Esophagus (tissue), 2 donors: ENCODE measurements around the gene FPGS. TPM values are rescaled to one million over a fixed set of nuclear protein-coding genes. Genes with fewer than 3 reads are reported as not detected.
A peak's percentile ranks its signal among the peaks of the same experiment; 100 is the strongest.

Experiments
- H3K27ac ChIP-seq, 2 donors: one replicate each; pipeline ENCODE4 v1.5.1; 2013; ENCODE audit warnings: low read depth in 2 of 2, mild to moderate bottlenecking in 2 of 2, inconsistent platforms in 1 of 2, low read length in 1 of 2, moderate library complexity in 1 of 2
- H3K27me3 ChIP-seq, 2 donors: one replicate each; pipeline ENCODE4 v1.6.1; 2013; ENCODE audit warnings: low read length in 2 of 2, control low read depth in 1 of 2, mild to moderate bottlenecking in 1 of 2; ENCODE audit not compliant: insufficient read depth in 2 of 2, control insufficient read depth in 1 of 2
- H3K36me3 ChIP-seq, 2 donors: one replicate each; pipeline ENCODE4 v1.6.1; 2013; ENCODE audit warnings: low read length in 1 of 2; ENCODE audit not compliant: control insufficient read depth in 2 of 2, insufficient read depth in 2 of 2
- H3K4me1 ChIP-seq, 2 donors: one replicate each; pipeline ENCODE4 v1.6.1; 2013; ENCODE audit warnings: low read length in 1 of 2; ENCODE audit not compliant: control insufficient read depth in 2 of 2, insufficient read depth in 2 of 2
- H3K4me3 ChIP-seq, 2 donors: one replicate each; pipeline ENCODE4 v1.5.1; 2013; ENCODE audit warnings: low read length in 2 of 2, mild to moderate bottlenecking in 2 of 2, low read depth in 1 of 2, moderate library complexity in 1 of 2
- H3K9me3 ChIP-seq, 2 donors: one replicate each; pipeline ENCODE4 v1.6.1; 2013; ENCODE audit warnings: mild to moderate bottlenecking in 2 of 2, low read depth in 1 of 2, low read length in 1 of 2, moderate library complexity in 1 of 2; ENCODE audit not compliant: control insufficient read depth in 2 of 2, insufficient read depth in 1 of 2
- WGBS, 2 donors: extraction: QIAGEN DNeasy Blood & Tissue Kit; methylation state at CpG; one replicate each; pipeline ENCODE4 v1.1.7; 2013; 5-methylcytosine and 5-hydroxymethylcytosine counted together
- polyA plus RNA-seq, 2 donors: library from polyadenylated mRNA; stranded (reverse); fragments of 200-250 nt; gene quantifications; one replicate each; pipeline ENCODE4 v1.2.3, GENCODE V29; 2013
- donor health status: healthy with polysubstance abuse.
- donor health status: Bipolar disorder and iron deficiency.

Gene FPGS
- polyA plus RNA-seq, 2 donors, result 28.7 to 31.5 TPM

DNA sequence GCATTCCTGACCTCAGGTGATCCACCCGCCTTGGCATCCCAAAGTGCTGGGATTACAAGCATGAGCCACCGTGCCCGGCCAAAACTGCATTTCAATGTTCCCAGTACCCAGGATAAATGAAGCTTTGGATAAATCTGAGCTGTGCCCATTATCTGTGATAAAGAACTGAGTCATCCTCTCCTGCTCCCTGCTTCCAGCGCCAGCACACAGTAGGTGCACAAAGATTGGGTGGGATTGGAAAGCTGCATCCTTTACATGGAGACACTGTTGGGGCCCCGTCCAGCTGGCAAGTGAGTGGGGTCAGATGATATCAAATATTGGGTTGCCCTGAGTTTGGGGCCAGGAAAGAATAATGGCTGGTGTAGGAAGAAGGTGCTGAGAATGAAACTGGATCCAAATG lies 41.6 kb upstream of the FPGS start:
- no peak overlapping the region for H3K4me3 ChIP-seq
- no peak overlapping the region for H3K27ac ChIP-seq
- H3K27me3 ChIP-seq, result no peaks in the 10 kb centered on the region
- H3K36me3 ChIP-seq, result no peaks in the 10 kb centered on the region
- no peaks in the 10 kb centered on the region for H3K4me1 ChIP-seq
- 78 to 82% methylated on average over 5 of the region's 5 CpGs for WGBS, 2 donors
- H3K9me3 ChIP-seq, result no peaks in the 10 kb centered on the region

DNA sequence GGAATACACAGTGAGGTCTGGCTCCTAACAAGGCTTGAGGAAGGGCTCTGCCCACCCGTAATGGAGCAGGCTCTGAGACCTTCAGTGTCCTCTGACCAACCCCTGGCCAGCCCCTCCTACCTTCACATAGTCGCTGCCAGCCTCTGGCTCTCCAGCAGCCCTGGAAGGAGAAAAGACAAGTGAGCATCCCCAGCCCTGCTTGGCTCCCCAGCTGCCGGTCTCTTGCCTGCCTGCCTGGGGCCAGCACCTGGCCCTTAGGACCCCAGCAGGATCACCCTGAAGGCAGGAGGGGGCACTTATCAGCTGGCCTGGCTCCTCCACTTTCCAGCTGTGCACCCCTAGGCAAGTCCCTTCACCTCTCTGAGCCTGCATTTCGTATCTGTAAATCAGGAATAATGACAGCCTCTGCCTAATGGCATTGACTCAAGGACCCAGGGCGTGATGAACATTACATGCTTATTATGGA lies 41.2 kb upstream of the FPGS start:
- no peak overlapping the region for H3K4me3 ChIP-seq
- H3K27me3 ChIP-seq, result no peaks in the 10 kb centered on the region
- H3K9me3 ChIP-seq, result no peaks in the 10 kb centered on the region
- H3K27ac ChIP-seq, result peak overlapping the region; percentile 11 to 63
- H3K36me3 ChIP-seq, result no peaks in the 10 kb centered on the region
- WGBS, 2 donors, result 60 to 73% methylated on average over 5 of the region's 5 CpGs
- no peaks in the 10 kb centered on the region for H3K4me1 ChIP-seq

DNA sequence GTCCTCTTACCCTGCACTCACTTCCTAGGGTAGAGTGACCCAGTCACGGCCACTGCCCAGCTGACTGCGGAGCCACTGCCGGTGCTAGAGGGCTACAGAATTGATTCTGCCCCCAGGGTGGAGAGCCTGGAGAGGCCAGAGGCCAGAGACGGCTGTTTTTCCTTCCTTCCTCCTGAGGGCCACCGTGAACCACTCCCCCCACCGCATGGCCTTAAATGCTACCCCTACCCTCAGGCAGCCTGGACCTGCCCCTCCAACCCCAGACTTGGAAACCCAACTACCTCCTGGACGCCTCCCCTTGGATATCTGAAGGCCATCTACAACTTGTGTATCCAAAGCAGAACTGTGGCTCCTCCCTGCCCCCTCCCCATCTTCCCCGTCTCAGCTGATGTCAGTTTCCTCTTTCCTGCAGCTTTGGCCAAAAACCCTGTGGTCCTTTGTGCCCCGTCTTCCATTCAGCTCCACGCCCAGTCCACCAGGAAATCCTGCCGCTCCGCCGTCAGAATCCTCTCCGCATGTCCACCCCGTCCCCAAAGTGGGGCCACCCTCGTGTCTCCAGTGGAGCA lies 40.5 kb upstream of the FPGS start:
- Histone ChIP-seq H3K27ac (peak overlapping the region; percentile 63 to 70), H3K27me3 (no peaks in the 10 kb centered on the region), H3K4me3 (no peak overlapping the region), H3K36me3 (no peaks in the 10 kb centered on the region), H3K9me3 (no peaks in the 10 kb centered on the region), H3K4me1 (no peaks in the 10 kb centered on the region)
- 46 to 55% methylated on average over 16 of the region's 16 CpGs for WGBS, 2 donors

DNA sequence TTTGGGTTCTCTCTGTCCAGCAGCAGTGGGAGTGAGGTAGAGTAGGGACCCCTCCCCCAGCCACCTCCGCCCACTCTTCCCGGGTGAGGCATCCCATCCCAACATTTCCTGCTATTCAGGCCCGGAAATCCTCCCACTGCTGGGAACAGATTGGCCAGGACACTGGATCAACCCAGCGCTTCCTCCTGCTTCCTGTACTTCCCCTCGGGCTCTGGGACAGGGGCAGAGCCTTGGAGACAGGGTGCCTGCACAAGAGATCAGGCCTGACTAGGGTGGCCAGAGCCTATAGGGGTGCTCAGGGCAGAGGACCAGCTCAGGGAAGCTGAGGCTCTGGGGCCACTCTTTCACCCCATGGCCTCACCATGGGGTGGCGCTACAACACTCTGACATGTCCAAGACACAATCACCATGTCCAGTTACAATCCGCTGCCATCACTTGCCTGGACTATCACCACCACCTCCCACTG lies 38.7 kb upstream of the FPGS start:
- 46 to 57% methylated on average over 7 of the region's 7 CpGs for WGBS, 2 donors

DNA sequence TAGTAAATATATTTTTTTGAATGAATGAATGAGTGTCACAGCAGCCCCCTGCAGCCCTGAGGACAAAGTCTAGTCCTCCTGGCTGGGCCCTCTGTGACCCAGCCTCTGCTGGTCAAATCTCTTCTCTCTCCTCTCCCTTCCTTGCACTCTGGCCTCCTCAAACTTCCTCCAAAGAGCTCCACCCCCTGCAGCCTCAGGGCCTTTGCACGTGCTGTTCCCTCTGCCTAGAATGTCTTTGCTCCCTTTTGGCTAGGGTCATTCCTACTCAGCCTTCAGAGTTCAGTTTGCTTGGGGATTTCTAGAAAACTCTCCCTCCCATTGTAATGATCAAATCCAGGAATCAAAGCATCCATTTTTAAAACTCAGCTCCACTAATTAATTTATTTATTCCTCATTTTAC lies 37.3 kb upstream of the FPGS start:
- WGBS, 2 donors, result 72 to 94% methylated on average over 1 of the region's 1 CpG
- H3K36me3 ChIP-seq, result no peaks in the 10 kb centered on the region
- H3K4me1 ChIP-seq, result peaks cover 0 to under 1% of the 10 kb centered on the region in 2 donors
- no peak overlapping the region for H3K27ac ChIP-seq
- no peaks in the 10 kb centered on the region for H3K27me3 ChIP-seq
- no peak overlapping the region for H3K4me3 ChIP-seq
- no peaks in the 10 kb centered on the region for H3K9me3 ChIP-seq

More for the DNA sequence above, 38.7 kb upstream of the FPGS start:
- H3K27me3 ChIP-seq, result no peaks in the 10 kb centered on the region
- no peaks in the 10 kb centered on the region for H3K4me1 ChIP-seq
- no peaks in the 10 kb centered on the region for H3K36me3 ChIP-seq
- peak overlapping the region; percentile 27 to 35 for H3K27ac ChIP-seq
- no peaks in the 10 kb centered on the region for H3K9me3 ChIP-seq
- no peak overlapping the region for H3K4me3 ChIP-seq

DNA sequence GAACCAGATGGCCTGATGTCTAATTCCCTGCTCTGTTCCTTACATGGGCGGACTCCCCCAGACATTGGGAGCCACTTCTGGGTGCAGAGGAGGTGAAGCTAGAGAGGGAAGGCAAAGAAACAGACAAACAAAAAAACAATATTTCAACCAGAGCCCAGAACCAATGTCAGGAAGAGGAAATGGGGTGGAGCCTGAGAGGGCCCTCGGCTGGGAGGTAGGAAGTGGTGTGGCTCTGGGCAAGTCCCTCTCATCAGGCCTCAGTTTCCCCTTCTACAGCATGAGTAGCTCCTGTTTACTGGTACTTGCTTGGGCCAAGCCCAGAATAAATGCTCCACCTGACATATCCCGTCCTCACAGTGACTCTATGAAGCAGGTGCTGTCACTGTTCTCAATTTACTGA lies 35.3 kb upstream of the FPGS start:
- Histone ChIP-seq H3K9me3 (no peaks in the 10 kb centered on the region), H3K4me3 (no peak overlapping the region), H3K4me1 (peaks cover 0 to 5% of the 10 kb centered on the region in 2 donors), H3K27me3 (no peaks in the 10 kb centered on the region), H3K36me3 (no peaks in the 10 kb centered on the region), H3K27ac (peak overlapping the region; percentile 51 to 64)
- WGBS, 2 donors, result 58 to 64% methylated on average over 3 of the region's 3 CpGs

DNA sequence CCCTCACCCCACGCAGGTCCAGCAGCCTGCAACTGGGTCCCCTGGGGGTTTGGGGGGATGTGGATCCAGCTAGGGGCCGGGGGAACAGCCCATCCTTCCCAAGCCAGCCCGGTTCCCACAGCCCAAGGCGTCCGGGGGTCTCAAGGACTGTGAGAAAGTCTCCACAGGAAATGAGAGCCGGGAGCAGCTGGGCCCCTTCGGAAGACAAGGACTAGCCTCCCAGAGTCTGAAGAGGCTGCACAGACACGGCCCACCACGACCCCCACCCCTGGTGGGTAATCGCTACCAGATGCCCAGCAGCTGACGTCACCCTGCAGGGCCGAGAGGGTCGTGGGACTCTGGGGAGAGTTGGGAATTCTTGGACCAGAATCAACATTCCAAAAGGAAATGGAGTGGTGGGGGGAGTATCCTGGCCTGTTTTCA lies 34.8 kb upstream of the FPGS start:
- no peaks in the 10 kb centered on the region for H3K9me3 ChIP-seq
- 54 to 57% methylated on average over 13 of the region's 13 CpGs for WGBS, 2 donors
- H3K36me3 ChIP-seq, result no peaks in the 10 kb centered on the region
- peaks cover 0 to 5% of the 10 kb centered on the region in 2 donors for H3K4me1 ChIP-seq
- H3K27ac ChIP-seq, result peak overlapping the region; percentile 51 to 64
- no peak overlapping the region for H3K4me3 ChIP-seq
- H3K27me3 ChIP-seq, result no peaks in the 10 kb centered on the region

DNA sequence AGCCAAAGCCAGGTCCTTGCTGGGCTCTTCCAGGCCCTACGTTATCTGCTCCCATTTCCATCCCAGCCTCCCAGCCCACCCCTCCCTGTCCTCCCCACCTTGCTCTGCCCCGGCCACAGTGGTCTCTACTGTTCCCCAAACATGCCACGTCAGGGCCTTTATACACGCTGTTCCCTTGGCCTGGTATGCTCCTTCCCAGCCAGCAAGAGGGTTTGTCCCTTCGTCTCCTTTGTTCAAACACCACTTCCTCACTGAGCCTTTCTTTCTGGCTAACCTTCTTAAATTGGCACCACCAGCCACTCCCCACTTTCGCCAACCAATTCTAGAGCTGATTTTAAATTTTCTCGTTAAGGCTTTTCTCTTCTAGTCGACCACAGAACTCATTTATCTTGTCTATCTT lies 34.0 kb upstream of the FPGS start:
- Histone ChIP-seq H3K4me1 (peaks cover 0 to 5% of the 10 kb centered on the region in 2 donors), H3K36me3 (no peaks in the 10 kb centered on the region), H3K9me3 (no peaks in the 10 kb centered on the region), H3K27ac (no peak overlapping the region), H3K27me3 (no peaks in the 10 kb centered on the region), H3K4me3 (no peak overlapping the region)
- WGBS, 2 donors, result 69 to 72% methylated on average over 8 of the region's 8 CpGs

DNA sequence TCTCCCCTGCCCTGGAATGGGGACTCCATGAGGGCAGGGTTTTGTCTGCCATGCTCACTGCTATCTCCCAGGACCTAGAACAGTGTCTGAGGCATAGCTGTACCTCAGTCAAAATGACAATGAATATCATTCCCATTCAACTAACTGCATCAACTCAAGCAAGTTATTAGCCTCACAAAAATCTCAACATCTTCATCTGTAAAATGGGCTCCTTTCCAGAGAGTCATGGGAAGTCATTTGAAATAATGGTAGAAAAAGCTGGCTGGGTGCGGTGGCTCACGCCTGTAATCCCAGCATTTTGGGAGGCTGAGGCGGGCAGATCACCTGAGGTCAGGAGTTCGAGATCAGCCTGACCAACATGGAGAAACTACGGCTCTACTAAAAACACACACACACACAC lies 33.6 kb upstream of the FPGS start:
- no peak overlapping the region for H3K4me3 ChIP-seq
- no peaks in the 10 kb centered on the region for H3K27me3 ChIP-seq
- peaks cover 0 to 5% of the 10 kb centered on the region in 2 donors for H3K4me1 ChIP-seq
- no peaks in the 10 kb centered on the region for H3K9me3 ChIP-seq
- H3K27ac ChIP-seq, result no peak overlapping the region
- H3K36me3 ChIP-seq, result no peaks in the 10 kb centered on the region
- WGBS, 2 donors, result 89 to 95% methylated on average over 5 of the region's 5 CpGs

DNA sequence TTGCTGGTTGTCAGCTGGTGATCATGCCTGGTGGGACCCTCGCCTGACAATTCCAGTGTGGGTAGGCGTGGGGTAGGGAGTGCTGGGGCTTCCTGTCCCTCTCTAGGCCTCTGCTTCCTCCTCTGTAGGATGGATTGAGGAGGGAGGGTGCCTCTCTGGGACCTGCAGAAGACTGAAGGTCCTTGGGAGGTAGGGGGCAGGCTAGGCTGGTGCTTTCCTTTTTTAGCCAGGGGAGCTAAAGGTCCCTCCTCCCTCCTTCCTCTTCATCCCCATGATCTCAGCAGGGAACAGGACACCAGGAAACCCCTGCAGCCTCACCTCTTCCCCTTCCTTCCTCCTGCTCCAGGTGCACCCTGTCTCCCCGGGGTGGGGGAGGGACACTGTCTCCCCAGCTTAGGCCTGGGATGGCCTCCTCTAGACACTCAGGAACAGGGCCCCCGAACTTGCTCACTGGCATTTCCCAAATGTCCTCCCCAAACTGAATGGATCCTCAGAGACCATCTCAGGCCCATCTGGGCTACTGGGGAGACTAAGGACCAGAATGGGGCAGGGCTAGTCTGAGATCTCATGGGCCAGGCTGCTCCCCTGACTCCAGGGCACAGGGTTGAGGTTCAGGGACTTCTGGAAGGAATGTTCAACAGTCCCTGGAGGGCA lies 32.6 kb upstream of the FPGS start:
- Histone ChIP-seq H3K27ac (peak overlapping the region; percentile 35 to 51), H3K9me3 (no peaks in the 10 kb centered on the region), H3K4me1 (peaks cover 0 to 5% of the 10 kb centered on the region in 2 donors), H3K27me3 (no peaks in the 10 kb centered on the region), H3K36me3 (no peaks in the 10 kb centered on the region), H3K4me3 (peak overlapping the region in 1 of 2 donors; percentile 4)
- 67 to 68% methylated on average over 4 of the region's 4 CpGs for WGBS, 2 donors
